Kidney (tissue), 14 donors: Measurements from ENCODE around the gene MLPH. TPM values are rescaled to one million over a fixed set of nuclear protein-coding genes. Genes with fewer than 3 reads are reported as not detected.

ENCODE experiments used
- DNase-seq, 5 donors: peaks; one replicate each; pipeline ENCODE4 v3.0.0-alpha.2; 2013 to 2020
- FAIRE-seq: peaks from 2 replicates; lab custom pipeline; 2012; peaks lifted over from hg19 to GRCh38; lab: Jason Lieb, UNC
- H3K27ac ChIP-seq, 2 donors: one replicate each; pipeline ENCODE4 v1.7.0; 2013; ENCODE audit warnings: low read depth in 2 of 2, low read length in 2 of 2, inconsistent platforms in 1 of 2
- H3K27me3 ChIP-seq: one replicate; pipeline ENCODE4 v1.7.1; 2013; ENCODE audit warnings: low read length, inconsistent platforms; ENCODE audit not compliant: control insufficient read depth, insufficient read depth
- H3K36me3 ChIP-seq, 3 donors: one replicate each; pipeline versions ENCODE4 v1.7.0 to v1.7.1; 2013; ENCODE audit warnings: low read length in 3 of 3, control low read depth in 1 of 3, inconsistent platforms in 1 of 3; ENCODE audit not compliant: insufficient read depth in 3 of 3, control insufficient read depth in 2 of 3
- H3K4me1 ChIP-seq, 3 donors: one replicate each; pipeline versions ENCODE4 v1.7.0 to v1.7.1; 2013; ENCODE audit warnings: low read length in 3 of 3, inconsistent platforms in 1 of 3, low read depth in 1 of 3; ENCODE audit not compliant: control insufficient read depth in 2 of 3, insufficient read depth in 2 of 3
- H3K4me3 ChIP-seq, 3 donors: one replicate each; pipeline versions ENCODE4 v1.7.0 to v1.8.1; 2013; ENCODE audit warnings: low read length in 3 of 3, control low read depth in 1 of 3, inconsistent platforms in 1 of 3
- H3K9ac ChIP-seq, 3 donors: one replicate each; pipeline versions ENCODE4 v1.7.0 to v1.7.1; 2013; ENCODE audit warnings: low read length in 3 of 3, control low read depth in 1 of 3, inconsistent platforms in 1 of 3
- H3K9me3 ChIP-seq, 3 donors: one replicate each; pipeline versions ENCODE4 v1.7.0 to v1.7.1; 2013; ENCODE audit warnings: low read length in 3 of 3, control low read depth in 1 of 3, inconsistent platforms in 1 of 3; ENCODE audit not compliant: control insufficient read depth in 2 of 3, insufficient read depth in 1 of 3
- intact Hi-C: fragments of 100-400 bp; cut with DNase I; formaldehyde crosslinking; loops from one replicate; pipeline ENCODE4 v1.11.1; 2022
- polyA plus RNA-seq: library from polyadenylated mRNA; stranded (reverse); fragments of 350-450 nt; fragmentation: Illumina TruSeq; extraction: RNeasy Lipid Tissue Mini Kit (QIAGEN cat#74804); gene quantifications from one replicate; pipeline ENCODE4 v1.2.3, GENCODE V29; 2014; ENCODE audit warnings: low read depth, low replicate concordance; ENCODE audit not compliant: insufficient read depth
- total RNA-seq: library from RNA; stranded (reverse); fragmentation: NEBNext Ultra II Directional; extraction: Animal tissue kit (Norgen Biotek cat#: 25700); gene quantifications from one replicate; pipeline ENCODE4 v1.2.1, GENCODE V29; 2021
- TF ChIP-seq, protein P1 (sequence below): IDR thresholded peaks from 3 replicates; pipeline ENCODE4 v1.5.1; 2012; ENCODE audit warnings: mild to moderate bottlenecking, moderate library complexity, borderline replicate concordance; ENCODE audit not compliant: insufficient read depth; ENCODE audit errors: extremely low read depth
- donor health status: control.
- donor health status: control.
- donor health status: control.
- donor health status: control.
- donor health status: control.
- donor health status: DM: yes; HTN: yes; CAD: no.
- donor health status: Normal renal cell carcinoma (clear cell type).

MLPH gene
- total and polyA plus RNA-seq, 2 donors from 2014 or later, result 4.6 to 9.6 TPM

DNA sequence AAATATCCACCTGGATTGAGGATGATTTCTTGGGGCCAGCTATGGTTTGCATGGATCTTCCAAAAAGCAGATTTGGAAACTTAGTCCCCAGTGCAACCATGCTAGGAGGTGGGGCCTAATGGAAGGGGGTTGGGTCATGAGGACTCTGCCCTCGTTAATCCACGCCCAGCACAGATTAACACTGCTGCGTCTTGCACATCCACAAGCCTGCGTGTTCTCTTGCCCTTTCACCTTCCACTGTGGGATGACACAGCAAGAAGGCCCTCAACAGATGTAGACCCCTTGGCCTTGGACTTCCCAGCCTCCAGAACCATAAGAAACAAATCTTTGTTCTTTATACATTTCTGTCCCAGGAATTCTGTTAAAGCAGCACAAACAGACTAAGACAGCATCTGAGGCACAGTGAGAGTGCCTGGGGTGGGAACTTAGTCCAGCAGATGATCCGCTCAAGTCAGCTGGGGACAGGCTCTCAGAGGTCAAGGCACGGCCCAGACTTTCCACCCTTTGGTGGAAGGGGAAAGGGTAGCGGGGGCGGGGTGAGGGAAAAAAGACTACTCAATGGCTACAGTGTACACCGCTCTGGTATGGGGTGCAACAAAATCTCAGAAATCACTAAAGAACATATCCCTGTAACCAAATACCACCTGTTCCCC is 101.1 kb downstream of the MLPH start:
- intact Hi-C loops, result loop anchor here (10.0 kb wide), 1 partner anchor 157 kb away; no protein-coding TSS in a partner anchor
- Histone ChIP-seq H3K4me1 (peaks cover 0 to 10% (median 8%) of the 10 kb centered on the region in 3 donors), H3K27me3 (no peaks in the 10 kb centered on the region), H3K36me3 (peaks cover 0 to 2% (median 0%) of the 10 kb centered on the region in 3 donors), H3K9ac (no peak overlapping the region), H3K4me3 (peak overlapping the region in 2 of 3 donors; percentile 20 to 29), H3K27ac (peak overlapping the region in 1 of 2 donors; percentile 44), H3K9me3 (no peaks in the 10 kb centered on the region)
- FAIRE-seq (no peak), DNase-seq (no peak)
- TF ChIP-seq, protein P1, sequence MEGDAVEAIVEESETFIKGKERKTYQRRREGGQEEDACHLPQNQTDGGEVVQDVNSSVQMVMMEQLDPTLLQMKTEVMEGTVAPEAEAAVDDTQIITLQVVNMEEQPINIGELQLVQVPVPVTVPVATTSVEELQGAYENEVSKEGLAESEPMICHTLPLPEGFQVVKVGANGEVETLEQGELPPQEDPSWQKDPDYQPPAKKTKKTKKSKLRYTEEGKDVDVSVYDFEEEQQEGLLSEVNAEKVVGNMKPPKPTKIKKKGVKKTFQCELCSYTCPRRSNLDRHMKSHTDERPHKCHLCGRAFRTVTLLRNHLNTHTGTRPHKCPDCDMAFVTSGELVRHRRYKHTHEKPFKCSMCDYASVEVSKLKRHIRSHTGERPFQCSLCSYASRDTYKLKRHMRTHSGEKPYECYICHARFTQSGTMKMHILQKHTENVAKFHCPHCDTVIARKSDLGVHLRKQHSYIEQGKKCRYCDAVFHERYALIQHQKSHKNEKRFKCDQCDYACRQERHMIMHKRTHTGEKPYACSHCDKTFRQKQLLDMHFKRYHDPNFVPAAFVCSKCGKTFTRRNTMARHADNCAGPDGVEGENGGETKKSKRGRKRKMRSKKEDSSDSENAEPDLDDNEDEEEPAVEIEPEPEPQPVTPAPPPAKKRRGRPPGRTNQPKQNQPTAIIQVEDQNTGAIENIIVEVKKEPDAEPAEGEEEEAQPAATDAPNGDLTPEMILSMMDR, result no peak

DNA sequence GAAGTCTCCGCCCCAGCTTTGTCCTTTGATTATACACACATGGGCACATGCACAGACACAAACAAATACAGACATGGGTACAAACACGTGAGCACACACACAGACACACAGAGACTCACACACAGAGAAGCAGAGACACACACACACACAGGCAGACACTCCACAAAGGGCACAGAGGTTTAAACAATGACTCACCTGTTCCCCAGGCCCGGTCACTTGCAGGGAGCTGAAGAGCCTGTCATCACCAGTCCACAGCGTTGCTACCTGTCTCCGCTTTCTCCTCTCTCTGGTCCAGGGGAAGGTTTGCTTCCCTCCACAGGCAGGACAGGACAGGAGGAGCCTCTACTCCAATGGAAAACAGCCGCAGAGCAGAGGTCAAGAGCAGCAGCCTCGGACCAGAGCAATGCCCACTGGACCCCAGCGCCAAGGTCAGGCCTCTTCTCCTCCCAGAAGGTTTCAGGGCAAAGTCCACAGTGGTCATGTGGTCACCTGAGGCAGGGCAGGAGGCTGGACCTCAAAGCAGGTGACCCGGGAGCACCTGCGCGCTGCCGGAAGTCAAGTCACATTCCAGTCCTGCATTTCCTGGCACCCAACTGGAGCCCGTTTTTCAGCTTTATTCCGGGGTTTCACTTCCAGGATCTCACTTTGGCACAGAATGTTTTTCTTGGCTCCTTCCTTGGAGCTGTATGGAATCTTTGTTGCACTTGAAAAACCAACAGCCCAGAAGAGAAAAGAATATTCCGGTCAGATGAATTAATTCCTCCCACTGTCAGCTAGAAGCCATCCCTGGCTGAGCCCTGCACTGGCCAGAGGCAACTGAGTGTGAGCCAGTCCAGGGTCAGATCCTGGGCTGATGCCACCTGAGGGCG is 103.5 kb downstream of the MLPH start, which contains the start of gene RAB17:
Gene RAB17, minus strand, starts transcription at position 463 of the 869 bp plus-strand sequence. CDS start 4,580 bp downstream, outside the sequence.
- TF ChIP-seq, protein P1, result no peak
- FAIRE-seq, result no peak
- Histone ChIP-seq H3K4me1 (peaks cover 0 to 13% (median 8%) of the 10 kb centered on the region in 3 donors), H3K27ac (peak within 1 kb of the TSS; percentile 81 to 94), H3K36me3 (no peaks in the 10 kb centered on the region), H3K9me3 (no peaks in the 10 kb centered on the region), H3K27me3 (no peaks in the 10 kb centered on the region), H3K9ac (peak within 1 kb of the TSS in 2 of 3 donors; percentile 51 to 79), H3K4me3 (peak within 1 kb of the TSS in 2 of 3 donors; percentile 83 to 90)
- intact Hi-C loops, result no loop called here
- peak in 4 of 5 donors; percentile 46 to 92 (median 62) for DNase-seq

DNA sequence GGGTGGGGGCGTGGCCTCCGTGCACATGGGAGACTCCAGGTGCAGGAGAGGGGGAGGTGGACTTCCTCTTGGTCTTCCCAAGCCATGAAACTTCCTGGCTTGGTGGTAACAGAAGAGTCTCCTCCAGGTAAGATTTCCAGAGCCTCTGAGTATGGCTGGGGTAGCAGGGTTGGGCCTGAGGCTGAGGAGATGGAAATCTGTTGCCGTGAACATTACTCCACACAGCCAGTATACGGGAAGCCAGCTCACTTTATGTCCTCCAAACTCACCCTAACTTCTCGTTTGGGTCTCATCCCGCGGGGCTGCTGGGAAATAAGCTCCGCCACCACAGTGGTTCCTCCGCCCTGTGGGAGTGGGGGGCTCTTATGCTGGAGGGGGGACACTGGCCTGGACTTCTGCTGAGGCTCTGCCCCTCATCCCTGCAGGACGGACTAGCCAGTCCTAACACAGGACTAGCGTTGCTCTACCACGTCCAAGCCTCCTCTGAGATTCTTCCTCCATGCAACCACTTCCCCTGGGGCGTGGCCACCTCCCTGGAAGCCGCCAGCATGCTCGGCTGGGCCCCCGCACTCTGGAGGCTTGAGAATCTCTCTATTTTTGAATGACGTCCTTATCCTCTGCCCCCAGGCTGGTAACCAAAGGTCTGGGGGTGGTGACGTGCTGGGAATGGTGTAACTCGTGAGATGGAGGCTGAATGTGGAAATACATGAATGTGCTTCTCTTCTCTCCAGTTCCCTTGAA is 104.3 kb downstream of the MLPH start:
- Histone ChIP-seq H3K4me1 (peaks cover 0 to 13% (median 4%) of the 10 kb centered on the region in 3 donors), H3K27ac (peak overlapping the region; percentile 81 to 94), H3K9ac (peak overlapping the region in 1 of 3 donors; percentile 79), H3K27me3 (no peaks in the 10 kb centered on the region), H3K4me3 (peak overlapping the region in 2 of 3 donors; percentile 22 to 83), H3K36me3 (no peaks in the 10 kb centered on the region), H3K9me3 (no peaks in the 10 kb centered on the region)
- TF ChIP-seq, protein P1, result no peak
- DNase-seq, result peak in 2 of 5 donors; percentile 42 to 70
- FAIRE-seq, result no peak
- intact Hi-C loops, result no loop called here
